HG02973 (cell line): ENCODE measurements around the gene ZDHHC16.
"Not testable (repeated sequence)": the region's sequence is repeated elsewhere in the genome, so short reads cannot be mapped to it uniquely, and the experiment has no call there.

Source experiments
- ATAC-seq: cut with Tn5 transposase; IDR thresholded peaks from one replicate; pipeline ENCODE4 v1.9.1; 2021; ENCODE audit warnings: moderate library complexity; ENCODE audit not compliant: unreplicated experiment

ZDHHC16 gene

GRCh38 chr10:97434055-97434454 lies 11.9 kb upstream of the ZDHHC16 start:
- ATAC-seq, result no peak

- no peak for ATAC-seq
Measured at GRCh38 chr10:97434557-97434956, 11.4 kb upstream of the ZDHHC16 start.

- ATAC-seq, result no peak
Measured at GRCh38 chr10:97435211-97435610, 10.8 kb upstream of the ZDHHC16 start.

GRCh38 chr10:97442277-97442676 lies 3.7 kb upstream of the ZDHHC16 start:
- ATAC-seq, result no peak

GRCh38 chr10:97444212-97444611 lies 1.8 kb upstream of the ZDHHC16 start:
- ATAC-seq, result no peak

- ATAC-seq, result peak; percentile 2
Measured at GRCh38 chr10:97445357-97445721, 636 bp upstream of the ZDHHC16 start.

- no peak for ATAC-seq
Measured at GRCh38 chr10:97450828-97451227, 4.9 kb downstream of the ZDHHC16 start.

- no peak for ATAC-seq
Measured at GRCh38 chr10:97451605-97452004, 5.6 kb downstream of the ZDHHC16 start.

- ATAC-seq, result no peak
Measured at GRCh38 chr10:97452352-97452751, 6.4 kb downstream of the ZDHHC16 start.

GRCh38 chr10:97454330-97455036 lies 8.5 kb downstream of the ZDHHC16 start:
- no peak for ATAC-seq

GRCh38 chr10:97456034-97456685 lies 10.2 kb downstream of the ZDHHC16 start:
- no peak for ATAC-seq

- no peak for ATAC-seq
Measured at GRCh38 chr10:97456686-97457065, 10.7 kb downstream of the ZDHHC16 start.

- ATAC-seq, result no peak
Measured at GRCh38 chr10:97459111-97459510, 13.1 kb downstream of the ZDHHC16 start.

GRCh38 chr10:97459933-97460332 lies 14.0 kb downstream of the ZDHHC16 start:
- ATAC-seq, result no peak

GRCh38 chr10:97462309-97462708 lies 16.3 kb downstream of the ZDHHC16 start:
- ATAC-seq, result no peak

- ATAC-seq, result no peak
Measured at GRCh38 chr10:97463363-97464132, 17.6 kb downstream of the ZDHHC16 start.

- no peak for ATAC-seq
Measured at GRCh38 chr10:97464226-97464625, 18.3 kb downstream of the ZDHHC16 start.

- no peak for ATAC-seq
Measured at GRCh38 chr10:97465982-97466381, 20.0 kb downstream of the ZDHHC16 start.

GRCh38 chr10:97466755-97467154 lies 20.8 kb downstream of the ZDHHC16 start:
- no peak for ATAC-seq

- no peak for ATAC-seq
Measured at GRCh38 chr10:97468162-97468561, 22.2 kb downstream of the ZDHHC16 start.

- ATAC-seq, result not testable (repeated sequence)
Measured at GRCh38 chr10:97468781-97469180, 22.8 kb downstream of the ZDHHC16 start.

GRCh38 chr10:97474918-97475317 lies 28.9 kb downstream of the ZDHHC16 start:
- no peak for ATAC-seq
